H7 (cell line): Measurements from ENCODE around the gene HACD2. TPM values are rescaled to one million over a fixed set of nuclear protein-coding genes. Genes with fewer than 3 reads are reported as not detected.
"Not testable (repeated sequence)": the region's sequence is repeated elsewhere in the genome, so short reads cannot be mapped to it uniquely, and the experiment has no call there.

Experiments used
- DNase-seq: peaks from one replicate; pipeline ENCODE4 v3.0.0; 2012
- H3K27me3 ChIP-seq: 2 replicates; pipeline ENCODE4 v1.6.0; 2011; ENCODE audit warnings: mild to moderate bottlenecking, low read length; ENCODE audit not compliant: control insufficient read depth, insufficient read depth
- H3K36me3 ChIP-seq: replicated peaks from 2 replicates; pipeline ENCODE4 v1.5.1; 2011; ENCODE audit warnings: low read length; ENCODE audit not compliant: control insufficient read depth, insufficient read depth
- H3K4me3 ChIP-seq: 2 replicates; pipeline ENCODE4 v1.5.1; 2011; ENCODE audit warnings: low read depth, mild to moderate bottlenecking, control low read depth, low read length, moderate library complexity; ENCODE audit not compliant: insufficient read depth
- total RNA-seq: library from RNA; depleted of rRNA; stranded (reverse); fragments of >200 nt; shearing (Covaris generic); gene quantifications from 2 replicates; pipeline ENCODE4 v1.2.3, GENCODE V29; 2014

Gene HACD2
- total RNA-seq, 1 experiment from 2014 or later, result 17.2 TPM

DNA sequence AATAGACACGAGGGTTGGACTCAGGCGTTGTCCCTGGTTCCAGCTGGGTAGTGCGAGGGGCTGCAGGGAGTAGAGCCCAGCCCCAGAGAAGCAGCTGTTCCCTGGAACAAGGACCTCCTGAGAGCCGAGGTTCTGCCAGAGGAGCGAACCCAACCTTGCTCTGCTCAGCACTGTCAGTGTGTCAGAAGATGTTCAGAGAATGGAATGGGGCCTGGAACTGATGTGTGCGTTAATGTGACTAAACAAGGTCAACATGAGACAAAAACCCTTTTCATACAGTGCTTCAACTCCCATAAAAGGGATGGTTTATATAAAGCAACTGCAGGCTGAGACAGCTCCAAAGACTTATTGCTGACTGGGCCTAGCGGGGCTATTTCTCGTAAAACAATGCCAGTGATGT, 35.5 kb upstream of the HACD2 start:
- Histone ChIP-seq H3K27me3 (no peaks in the 10 kb centered on the region), H3K36me3 (no peaks in the 10 kb centered on the region), H3K4me3 (no peak overlapping the region)
- DNase-seq, result no peak

GRCh38 chr3:123618768-123619484, 34.1 kb upstream of the HACD2 start:
- no peak for DNase-seq
- Histone ChIP-seq H3K27me3 (no peaks in the 10 kb centered on the region), H3K36me3 (no peaks in the 10 kb centered on the region), H3K4me3 (no peak overlapping the region)

- Histone ChIP-seq H3K27me3 (no peaks in the 10 kb centered on the region), H3K4me3 (no peak overlapping the region), H3K36me3 (no peaks in the 10 kb centered on the region)
- DNase-seq, result no peak
Measured at GRCh38 chr3:123618076-123618708, 33.3 kb upstream of the HACD2 start.

DNA sequence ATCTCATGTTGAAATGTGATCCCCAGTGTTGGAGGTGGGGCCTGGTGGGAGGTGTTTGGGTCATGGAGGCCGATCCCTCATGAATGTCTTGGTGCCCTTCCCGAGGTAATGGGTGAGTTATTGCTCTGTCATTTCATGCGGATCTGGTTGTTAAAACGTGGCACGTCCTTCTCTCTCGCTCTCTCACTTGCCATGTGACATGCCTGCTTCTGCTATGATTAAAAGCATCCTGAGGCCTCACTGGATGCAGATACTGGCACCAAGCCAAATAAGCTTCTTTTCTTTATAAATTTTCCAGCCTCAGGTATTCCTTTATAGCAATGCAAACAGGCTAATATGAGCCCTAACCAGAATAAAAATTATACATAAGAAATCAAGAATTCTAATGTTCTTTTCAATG, 31.7 kb upstream of the HACD2 start:
- Histone ChIP-seq H3K4me3 (no peak overlapping the region), H3K27me3 (no peaks in the 10 kb centered on the region), H3K36me3 (no peaks in the 10 kb centered on the region)
- no peak for DNase-seq

GRCh38 chr3:123613543-123613942, 28.7 kb upstream of the HACD2 start:
- H3K36me3 ChIP-seq, result no peaks in the 10 kb centered on the region
- no peaks in the 10 kb centered on the region for H3K27me3 ChIP-seq
- H3K4me3 ChIP-seq, result no peak overlapping the region
- no peak for DNase-seq

GRCh38 chr3:123611674-123612073, 26.8 kb upstream of the HACD2 start:
- not testable (repeated sequence) for DNase-seq, H3K4me3 ChIP-seq, H3K27me3 ChIP-seq, H3K36me3 ChIP-seq

DNA sequence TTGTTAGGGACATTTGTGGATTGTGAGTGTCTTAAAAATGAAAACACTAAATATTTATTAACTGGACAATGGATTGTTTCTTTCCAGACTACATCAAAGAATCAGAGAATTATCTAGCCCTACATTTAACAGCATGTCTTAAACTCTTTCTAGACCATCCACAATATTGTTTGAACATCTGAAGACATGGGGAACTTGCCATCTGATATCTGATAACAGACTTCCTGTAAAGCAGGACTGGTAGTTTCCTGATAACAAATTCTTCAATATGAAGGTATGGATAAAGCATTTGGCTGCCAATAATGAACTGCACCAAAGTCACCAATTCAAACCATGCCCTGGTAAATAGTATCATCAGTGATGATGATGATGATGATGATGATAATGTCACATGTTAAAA, 26.2 kb upstream of the HACD2 start:
- no peak overlapping the region for H3K4me3 ChIP-seq
- no peak for DNase-seq
- H3K36me3 ChIP-seq, result no peaks in the 10 kb centered on the region
- H3K27me3 ChIP-seq, result no peaks in the 10 kb centered on the region

DNA sequence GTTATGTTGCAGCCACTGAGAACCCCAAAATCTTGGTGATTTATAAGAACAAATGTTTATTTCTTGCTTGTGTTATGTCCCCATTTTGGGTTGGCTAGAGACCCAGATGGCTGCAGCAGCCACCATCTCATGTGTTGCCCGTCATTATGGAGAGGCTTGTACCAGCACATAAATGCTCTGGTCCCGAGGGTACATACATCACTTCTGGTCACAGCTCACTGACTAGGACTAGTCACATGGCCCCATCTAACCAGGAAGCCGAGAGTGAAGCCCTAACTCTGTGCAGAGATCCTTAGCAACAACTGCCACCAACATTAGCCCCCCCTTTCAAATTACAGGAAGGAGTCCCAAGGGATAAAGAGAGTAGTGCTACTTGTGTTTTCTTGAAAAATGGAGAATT, 25.5 kb upstream of the HACD2 start:
- H3K36me3 ChIP-seq, result no peaks in the 10 kb centered on the region
- no peaks in the 10 kb centered on the region for H3K27me3 ChIP-seq
- no peak for DNase-seq
- H3K4me3 ChIP-seq, result no peak overlapping the region

DNA sequence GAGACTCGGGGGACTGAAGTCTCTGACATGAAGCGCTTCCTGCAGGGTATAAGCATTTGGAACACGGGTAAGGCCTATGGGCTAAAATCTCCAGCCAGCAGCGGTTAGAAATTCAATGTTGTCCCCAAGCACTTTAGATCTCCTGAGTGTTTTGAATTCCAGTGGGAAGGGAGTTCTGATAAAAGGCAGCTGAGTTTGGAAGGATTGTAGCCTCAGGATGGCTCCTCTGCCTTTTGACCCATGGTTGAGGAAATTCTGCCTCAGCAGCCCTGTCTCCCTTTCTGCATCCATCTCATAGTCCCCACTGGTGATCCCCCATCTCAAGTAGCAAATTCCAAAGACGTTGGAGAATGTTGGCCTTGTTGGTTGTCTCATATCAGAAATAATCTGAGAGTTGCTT, 24.2 kb upstream of the HACD2 start:
- Histone ChIP-seq H3K4me3 (no peak overlapping the region), H3K27me3 (no peaks in the 10 kb centered on the region), H3K36me3 (no peaks in the 10 kb centered on the region)
- DNase-seq, result no peak

- DNase-seq, result no peak
- Histone ChIP-seq H3K4me3 (no peak overlapping the region), H3K36me3 (no peaks in the 10 kb centered on the region), H3K27me3 (no peaks in the 10 kb centered on the region)
Measured at GRCh38 chr3:123608263-123608937, 23.5 kb upstream of the HACD2 start.

GRCh38 chr3:123606527-123606926, 21.7 kb upstream of the HACD2 start:
- Histone ChIP-seq H3K27me3 (no peaks in the 10 kb centered on the region), H3K4me3 (no peak overlapping the region), H3K36me3 (no peaks in the 10 kb centered on the region)
- DNase-seq, result no peak

- no peak for DNase-seq
- no peak overlapping the region for H3K4me3 ChIP-seq
- H3K27me3 ChIP-seq, result no peaks in the 10 kb centered on the region
- H3K36me3 ChIP-seq, result no peaks in the 10 kb centered on the region
Measured at GRCh38 chr3:123605789-123606234, 21.0 kb upstream of the HACD2 start.

- not testable (repeated sequence) for H3K36me3 ChIP-seq, H3K4me3 ChIP-seq, DNase-seq, H3K27me3 ChIP-seq
Measured at GRCh38 chr3:123603153-123603552, 18.3 kb upstream of the HACD2 start.

DNA sequence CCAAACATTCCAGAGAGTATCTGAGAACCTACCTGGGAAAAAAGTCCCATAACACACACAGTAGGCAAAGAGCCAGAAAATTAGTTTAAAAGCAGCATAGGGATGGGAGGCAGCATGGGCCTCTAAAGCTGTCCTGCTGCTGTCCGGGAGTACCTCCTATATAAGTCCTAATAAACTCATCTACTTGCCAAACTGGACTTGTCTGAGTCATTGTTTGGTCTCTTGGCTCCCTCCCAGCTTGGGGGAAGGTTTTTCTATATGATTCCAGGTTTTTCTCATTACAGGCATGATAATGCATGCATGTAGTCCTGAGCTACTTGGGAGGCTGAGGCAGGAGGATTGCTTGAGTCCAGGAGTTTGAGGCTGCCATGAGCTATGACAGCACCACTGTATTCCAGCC, 17.5 kb upstream of the HACD2 start:
- no peak for DNase-seq
- Histone ChIP-seq H3K27me3 (no peaks in the 10 kb centered on the region), H3K4me3 (no peak overlapping the region), H3K36me3 (no peaks in the 10 kb centered on the region)

GRCh38 chr3:123600863-123601262, 16.0 kb upstream of the HACD2 start:
- not testable (repeated sequence) for H3K36me3 ChIP-seq, H3K4me3 ChIP-seq, H3K27me3 ChIP-seq, DNase-seq
